ENCODE measurements around the gene HOXD8.

Gene HOXD8

GRCh38 chr2:176085120-176085788, 44.3 kb upstream of the HOXD8 start:
- H3K36me3 ChIP-seq (ENCODE audit: control insufficient read depth, insufficient read depth, low read length, severe bottlenecking): no peaks in the 10 kb centered on the region
- H3K9ac ChIP-seq (ENCODE audit: low read length): no peak overlapping the region
- peaks cover 3% of the 10 kb centered on the region for H3K4me1 ChIP-seq (ENCODE audit: control insufficient read depth, insufficient read depth, low read length)
- no peak for DNase-seq (ENCODE audit: low read depth)
- H3K9me3 ChIP-seq (ENCODE audit: control insufficient read depth, low read length): peaks cover 21% of the 10 kb centered on the region
- no peak overlapping the region for H3K4me3 ChIP-seq (ENCODE audit: low read length)
- peaks cover 98% of the 10 kb centered on the region for H3K27me3 ChIP-seq (replicated peaks; ENCODE audit: control insufficient read depth, insufficient read depth, low read length)

DNA sequence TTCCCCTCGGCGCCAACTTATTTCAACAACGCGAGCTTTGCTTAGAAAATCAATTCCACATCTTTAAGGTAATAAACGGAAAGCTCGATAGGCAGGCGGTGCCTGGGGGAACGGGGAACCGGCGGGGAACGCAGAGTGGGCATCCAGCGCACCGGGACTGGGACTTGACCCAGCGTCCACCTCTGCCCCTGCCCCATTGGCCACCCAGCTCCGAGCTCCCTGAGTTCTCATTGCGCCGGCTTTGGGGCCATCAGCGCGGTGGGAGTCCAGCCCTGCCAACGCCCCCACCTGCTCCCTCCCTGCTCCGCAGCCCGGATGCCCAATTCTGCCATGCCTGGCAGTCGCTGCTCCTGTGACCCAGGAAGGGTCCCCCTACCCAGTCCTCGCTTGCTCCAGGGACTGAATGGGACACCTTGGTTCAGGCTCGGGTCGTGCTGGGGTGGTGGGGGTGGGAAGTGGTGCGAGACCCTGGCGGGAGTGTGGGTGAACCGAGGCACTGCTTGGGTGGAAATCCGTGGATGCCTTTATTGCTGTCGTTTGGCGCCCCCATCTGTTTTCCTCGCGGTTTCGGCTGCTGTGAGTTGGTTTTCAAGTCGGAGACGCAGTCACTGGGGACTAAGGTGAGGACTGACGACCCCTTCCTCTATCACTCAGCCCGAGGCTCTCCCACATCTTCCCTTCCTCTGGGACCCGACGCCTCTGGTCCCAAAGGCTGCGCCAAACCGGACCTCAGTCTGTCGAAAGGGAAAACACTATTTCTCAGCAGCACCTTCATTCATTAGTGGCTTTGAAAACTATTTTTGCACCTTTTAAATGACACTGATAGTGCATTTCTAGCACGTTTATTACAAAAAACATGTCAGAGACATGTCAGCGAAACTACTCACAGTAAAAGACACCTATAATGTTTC, 43.4 kb upstream of the HOXD8 start:
- peak; percentile 84 for DNase-seq (ENCODE audit: low read depth)
- H3K27me3 ChIP-seq (replicated peaks; ENCODE audit: control insufficient read depth, insufficient read depth, low read length): peaks cover 98% of the 10 kb centered on the region
- peaks cover 16% of the 10 kb centered on the region for H3K9me3 ChIP-seq (ENCODE audit: control insufficient read depth, low read length)
- no peak overlapping the region for H3K4me3 ChIP-seq (ENCODE audit: low read length)
- H3K9ac ChIP-seq (ENCODE audit: low read length): no peak overlapping the region
- H3K4me1 ChIP-seq (ENCODE audit: control insufficient read depth, insufficient read depth, low read length): peaks cover 3% of the 10 kb centered on the region
- H3K36me3 ChIP-seq (ENCODE audit: control insufficient read depth, insufficient read depth, low read length, severe bottlenecking): no peaks in the 10 kb centered on the region

DNA sequence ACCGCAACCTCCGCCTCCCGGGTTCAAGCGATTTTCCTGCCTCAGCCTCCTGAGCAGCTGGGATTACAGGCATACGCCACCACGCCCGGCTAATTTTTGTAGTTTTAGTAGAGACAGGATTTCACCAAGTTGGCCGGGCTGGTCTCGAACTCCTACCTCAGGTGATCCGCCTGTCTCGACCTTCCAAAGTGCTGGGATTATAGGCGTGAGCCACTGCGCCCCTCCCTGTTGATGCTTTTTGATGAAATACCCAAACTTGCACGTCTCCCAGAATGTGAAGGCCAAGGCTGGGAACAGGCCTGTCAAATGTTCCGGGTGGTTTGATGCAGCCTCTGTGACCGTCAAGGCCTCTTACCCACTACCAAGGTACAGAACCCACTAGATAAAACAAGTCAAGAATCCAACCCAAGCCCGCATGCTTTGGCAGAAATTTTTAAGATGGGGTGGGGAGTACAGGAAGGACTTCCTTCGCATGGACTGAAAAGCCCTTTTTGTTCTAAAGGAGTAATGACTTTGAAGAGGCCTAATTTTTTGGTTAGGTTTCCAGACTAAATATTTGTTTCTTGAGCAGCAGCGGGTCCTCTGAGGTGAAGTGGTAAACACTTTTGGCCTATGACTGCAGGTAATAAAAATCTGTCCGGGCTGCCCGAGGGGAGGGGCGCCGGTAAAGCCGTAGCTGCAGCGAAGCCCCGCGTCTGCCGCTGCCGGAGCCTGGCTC, 42.0 kb upstream of the HOXD8 start:
- peak overlapping the region; percentile 74 for H3K4me3 ChIP-seq (ENCODE audit: low read length)

DNA sequence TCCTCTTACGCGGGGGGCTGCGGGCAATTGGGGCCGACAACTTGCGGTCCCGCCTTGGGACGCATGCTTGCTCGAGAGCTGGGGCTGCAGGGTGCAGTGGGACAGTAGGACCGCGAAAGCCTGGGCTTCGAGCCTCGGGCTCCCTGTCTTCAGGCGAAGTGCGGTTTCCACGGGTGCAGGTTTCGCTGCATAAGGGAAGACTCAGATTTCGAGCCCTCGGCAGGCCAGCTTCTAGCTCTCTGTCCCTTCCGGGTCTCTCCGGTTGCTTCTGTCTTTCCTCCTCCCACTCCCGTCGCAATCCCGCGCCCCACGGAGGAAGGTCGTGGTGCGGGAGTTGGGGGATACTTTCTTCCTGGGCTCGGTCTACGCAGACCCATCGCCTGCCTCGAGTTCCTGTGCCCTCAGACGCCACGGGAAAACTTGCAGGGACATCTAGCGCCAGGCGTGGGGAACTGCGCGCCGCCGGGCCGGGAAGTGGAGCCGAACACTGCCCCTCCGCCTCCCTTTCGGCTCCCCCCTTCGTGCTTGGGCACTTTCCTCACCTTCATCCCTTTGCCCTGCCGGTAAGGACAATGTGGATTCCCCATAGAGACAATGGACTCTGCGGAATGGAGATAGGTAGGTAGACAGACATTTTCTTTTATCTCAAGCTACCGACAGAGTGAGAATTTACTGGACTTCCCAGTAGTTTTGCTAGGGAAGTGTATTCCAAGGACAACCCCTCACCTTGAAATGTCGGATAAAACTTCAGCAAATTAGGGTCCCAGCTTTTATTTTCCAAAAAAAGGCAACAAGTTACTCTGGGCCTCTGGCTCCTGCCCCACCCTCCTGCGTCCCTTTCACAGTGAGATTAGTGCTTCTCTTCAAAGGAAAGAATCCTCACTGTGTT, 41.2 kb upstream of the HOXD8 start:
- DNase-seq (ENCODE audit: low read depth): peak; percentile 88
- H3K27me3 ChIP-seq (replicated peaks; ENCODE audit: control insufficient read depth, insufficient read depth, low read length): peaks cover 90% of the 10 kb centered on the region
- H3K4me3 ChIP-seq (ENCODE audit: low read length): peak overlapping the region; percentile 74
- H3K9me3 ChIP-seq (ENCODE audit: control insufficient read depth, low read length): peaks cover 5% of the 10 kb centered on the region
- no peak overlapping the region for H3K9ac ChIP-seq (ENCODE audit: low read length)
- peaks cover 3% of the 10 kb centered on the region for H3K4me1 ChIP-seq (ENCODE audit: control insufficient read depth, insufficient read depth, low read length)
- H3K36me3 ChIP-seq (ENCODE audit: control insufficient read depth, insufficient read depth, low read length, severe bottlenecking): no peaks in the 10 kb centered on the region

More for the DNA sequence above, 42.0 kb upstream of the HOXD8 start:
- H3K9me3 ChIP-seq (ENCODE audit: control insufficient read depth, low read length): peaks cover 5% of the 10 kb centered on the region
- H3K36me3 ChIP-seq (ENCODE audit: control insufficient read depth, insufficient read depth, low read length, severe bottlenecking): no peaks in the 10 kb centered on the region
- peaks cover 3% of the 10 kb centered on the region for H3K4me1 ChIP-seq (ENCODE audit: control insufficient read depth, insufficient read depth, low read length)
- H3K9ac ChIP-seq (ENCODE audit: low read length): no peak overlapping the region
- no peak for DNase-seq (ENCODE audit: low read depth)
- peaks cover 95% of the 10 kb centered on the region for H3K27me3 ChIP-seq (replicated peaks; ENCODE audit: control insufficient read depth, insufficient read depth, low read length)

DNA sequence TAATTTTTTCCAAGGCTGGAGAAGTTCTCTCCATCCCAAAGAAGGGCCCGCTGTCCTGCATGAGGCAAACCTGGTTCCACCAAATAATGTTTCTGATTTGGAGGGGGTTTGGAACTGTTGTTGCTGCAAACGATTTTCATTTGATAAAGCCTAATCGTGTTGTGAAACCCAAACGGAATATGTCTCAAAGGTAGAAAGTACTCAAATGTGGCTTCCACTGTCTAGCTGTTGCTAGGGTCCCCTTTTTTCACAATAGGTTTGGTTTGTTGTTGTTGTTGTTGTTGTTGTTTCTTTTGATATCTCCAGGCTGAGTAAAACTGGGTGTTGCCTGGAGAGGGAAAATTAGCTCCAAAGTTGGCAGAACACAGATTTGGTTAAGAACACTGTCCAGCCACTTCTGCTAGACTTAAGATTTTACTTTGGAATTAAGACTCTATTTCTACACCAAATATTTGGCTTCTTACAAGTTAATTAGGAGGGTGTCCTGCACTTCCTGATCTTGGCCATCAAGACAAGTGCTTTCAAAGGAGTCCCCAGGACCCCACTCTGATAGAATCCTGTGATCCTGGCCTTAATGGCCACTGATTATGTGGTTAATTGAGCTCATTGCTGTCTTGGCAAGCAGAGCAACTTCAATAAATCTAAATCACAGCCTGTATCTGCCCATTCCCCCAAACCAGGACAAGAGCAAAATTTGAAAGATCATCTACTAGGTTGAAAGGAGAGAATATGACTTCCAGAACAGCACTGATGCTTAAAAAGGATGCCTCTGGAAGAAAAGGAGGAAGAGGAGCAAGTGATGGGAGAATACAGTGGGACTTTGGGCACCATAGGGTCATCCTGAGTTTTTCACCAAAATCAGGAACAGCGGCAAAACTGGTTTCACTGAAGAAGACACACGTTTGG, 40.3 kb upstream of the HOXD8 start:
- no peak overlapping the region for H3K9ac ChIP-seq (ENCODE audit: low read length)
- peaks cover 3% of the 10 kb centered on the region for H3K9me3 ChIP-seq (ENCODE audit: control insufficient read depth, low read length)
- no peak overlapping the region for H3K4me3 ChIP-seq (ENCODE audit: low read length)
- no peak for DNase-seq (ENCODE audit: low read depth)
- no peaks in the 10 kb centered on the region for H3K36me3 ChIP-seq (ENCODE audit: control insufficient read depth, insufficient read depth, low read length, severe bottlenecking)
- H3K27me3 ChIP-seq (replicated peaks; ENCODE audit: control insufficient read depth, insufficient read depth, low read length): peaks cover 90% of the 10 kb centered on the region
- peaks cover 3% of the 10 kb centered on the region for H3K4me1 ChIP-seq (ENCODE audit: control insufficient read depth, insufficient read depth, low read length)

GRCh38 chr2:176089843-176090395, 39.6 kb upstream of the HOXD8 start:
- no peaks in the 10 kb centered on the region for H3K36me3 ChIP-seq (ENCODE audit: control insufficient read depth, insufficient read depth, low read length, severe bottlenecking)
- peaks cover 9% of the 10 kb centered on the region for H3K9me3 ChIP-seq (ENCODE audit: control insufficient read depth, low read length)
- no peak overlapping the region for H3K4me3 ChIP-seq (ENCODE audit: low read length)
- no peak overlapping the region for H3K9ac ChIP-seq (ENCODE audit: low read length)
- peaks cover 90% of the 10 kb centered on the region for H3K27me3 ChIP-seq (replicated peaks; ENCODE audit: control insufficient read depth, insufficient read depth, low read length)
- peaks cover 3% of the 10 kb centered on the region for H3K4me1 ChIP-seq (ENCODE audit: control insufficient read depth, insufficient read depth, low read length)
- no peak for DNase-seq (ENCODE audit: low read depth)

- Histone ChIP-seq H3K9me3 (ENCODE audit: control insufficient read depth, low read length) (peaks cover 9% of the 10 kb centered on the region), H3K36me3 (ENCODE audit: control insufficient read depth, insufficient read depth, low read length, severe bottlenecking) (no peaks in the 10 kb centered on the region), H3K27me3 (replicated peaks; ENCODE audit: control insufficient read depth, insufficient read depth, low read length) (peaks cover 90% of the 10 kb centered on the region), H3K4me1 (ENCODE audit: control insufficient read depth, insufficient read depth, low read length) (peaks cover 3% of the 10 kb centered on the region), H3K9ac (ENCODE audit: low read length) (no peak overlapping the region), H3K4me3 (ENCODE audit: low read length) (no peak overlapping the region)
- DNase-seq (ENCODE audit: low read depth): no peak
These were observed 38.6 kb upstream of the HOXD8 start for GRCh38 chr2:176090862-176091261.

DNA sequence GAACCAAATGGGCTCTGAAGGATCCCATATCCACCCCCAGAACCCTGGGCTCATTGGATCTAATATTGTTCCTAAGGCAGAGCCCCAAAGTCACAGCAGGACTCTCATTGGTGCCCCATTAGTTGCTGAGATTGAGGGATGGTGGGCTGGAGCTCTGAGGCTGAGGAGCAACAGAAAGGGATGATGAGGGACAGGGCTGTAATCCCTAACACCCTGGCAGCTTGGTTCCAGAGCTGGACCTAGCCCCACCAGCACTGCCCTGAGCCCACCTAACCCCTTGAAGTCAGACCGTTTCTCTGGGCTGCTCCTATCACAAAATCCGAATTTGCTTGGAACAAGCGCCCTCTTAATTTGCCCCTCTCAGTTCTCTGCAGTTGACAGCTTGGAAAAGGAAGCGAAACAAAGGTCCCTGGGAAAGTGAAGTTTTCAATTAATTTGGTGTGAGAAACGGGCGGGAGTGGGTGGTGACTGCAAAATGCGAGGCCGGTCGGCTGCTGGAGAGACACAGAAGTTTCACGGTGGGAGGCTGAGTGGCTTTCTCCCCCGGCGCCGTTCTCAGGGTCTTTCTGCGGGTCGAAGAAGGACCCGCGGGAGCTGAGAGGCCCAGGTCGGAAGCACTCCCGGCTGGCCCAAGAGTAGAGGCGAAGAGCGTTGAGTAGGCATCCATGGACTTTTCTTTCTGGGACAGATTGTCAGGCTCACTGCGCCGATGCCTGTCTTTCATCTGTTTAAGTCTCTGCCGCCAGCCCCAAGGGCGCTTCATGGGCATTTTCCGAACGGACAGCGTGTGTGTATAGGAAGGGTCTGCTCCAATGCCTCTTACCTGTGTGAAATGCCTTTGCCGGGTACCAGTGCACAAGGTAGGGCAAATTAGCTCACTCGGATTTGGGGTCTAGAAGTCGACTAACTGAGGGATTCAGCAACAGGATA, 37.9 kb upstream of the HOXD8 start:
- H3K4me3 ChIP-seq (ENCODE audit: low read length): no peak overlapping the region
- DNase-seq (ENCODE audit: low read depth): no peak
- H3K9me3 ChIP-seq (ENCODE audit: control insufficient read depth, low read length): peaks cover 9% of the 10 kb centered on the region
- peaks cover 90% of the 10 kb centered on the region for H3K27me3 ChIP-seq (replicated peaks; ENCODE audit: control insufficient read depth, insufficient read depth, low read length)
- no peaks in the 10 kb centered on the region for H3K36me3 ChIP-seq (ENCODE audit: control insufficient read depth, insufficient read depth, low read length, severe bottlenecking)
- peaks cover 3% of the 10 kb centered on the region for H3K4me1 ChIP-seq (ENCODE audit: control insufficient read depth, insufficient read depth, low read length)
- H3K9ac ChIP-seq (ENCODE audit: low read length): no peak overlapping the region

Measured in adipocyte (in vitro differentiated cells).